Mesendoderm (in vitro differentiated cells): ENCODE results near the gene NCOA1.

ENCODE experiments used
- DNase-seq: peaks from one replicate; pipeline ENCODE4 v3.0.0; 2013
- H2AK5ac ChIP-seq: 2 replicates; pipeline ENCODE4 v1.6.1; 2013; ENCODE audit warnings: low read length, inconsistent platforms
- H2BK120ac ChIP-seq: 2 replicates; pipeline ENCODE4 v1.6.1; 2013; ENCODE audit warnings: low read depth, mild to moderate bottlenecking, low read length, moderate library complexity, mixed read lengths
- H2BK15ac ChIP-seq: replicated peaks from 2 replicates; pipeline ENCODE4 v1.6.1; 2013; ENCODE audit warnings: low read depth, mild to moderate bottlenecking, moderate library complexity
- H2BK5ac ChIP-seq: 2 replicates; pipeline ENCODE4 v1.6.1; 2013; ENCODE audit warnings: low read length, inconsistent platforms
- H3K18ac ChIP-seq: 2 replicates; pipeline ENCODE4 v1.6.1; 2013; ENCODE audit warnings: mild to moderate bottlenecking, low read length, mixed read lengths
- H3K23ac ChIP-seq: one replicate; pipeline ENCODE4 v1.6.1; 2013; ENCODE audit warnings: low read length
- H3K27ac ChIP-seq: 2 replicates; pipeline ENCODE4 v1.5.1; 2013; ENCODE audit warnings: low read depth, mild to moderate bottlenecking, inconsistent platforms, low read length, moderate library complexity
- H3K27me3 ChIP-seq: 2 replicates; pipeline ENCODE4 v1.6.1; 2013; ENCODE audit warnings: low read length, control low read depth, mild to moderate bottlenecking, inconsistent platforms; ENCODE audit not compliant: insufficient read depth, poor library complexity
- H3K36me3 ChIP-seq: 2 replicates; pipeline ENCODE4 v1.6.1; 2013; ENCODE audit warnings: low read length, inconsistent platforms; ENCODE audit not compliant: control insufficient read depth, insufficient read depth
- H3K4ac ChIP-seq: one replicate; pipeline ENCODE4 v1.6.1; 2013; ENCODE audit warnings: low read depth, mild to moderate bottlenecking, low read length, moderate library complexity
- H3K4me1 ChIP-seq: 2 replicates; pipeline ENCODE4 v1.6.1; 2013; ENCODE audit warnings: low read depth, low read length, inconsistent platforms; ENCODE audit not compliant: control insufficient read depth
- H3K4me2 ChIP-seq: 2 replicates; pipeline ENCODE4 v1.6.1; 2013; ENCODE audit warnings: low read length
- H3K4me3 ChIP-seq: 2 replicates; pipeline ENCODE4 v1.5.1; 2013; ENCODE audit warnings: mild to moderate bottlenecking, low read length
- H3K56ac ChIP-seq: one replicate; pipeline ENCODE4 v1.6.1; 2013; ENCODE audit warnings: low read length
- H3K79me1 ChIP-seq: 2 replicates; pipeline ENCODE4 v1.6.1; 2013; ENCODE audit warnings: low read length, inconsistent platforms
- H3K79me2 ChIP-seq: 2 replicates; pipeline ENCODE4 v1.6.1; 2013; ENCODE audit warnings: mild to moderate bottlenecking, low read length; ENCODE audit not compliant: control insufficient read depth, insufficient read depth
- H3K9ac ChIP-seq: 2 replicates; pipeline ENCODE4 v1.6.1; 2013; ENCODE audit warnings: low read length, inconsistent platforms
- H4K5ac ChIP-seq: one replicate; pipeline ENCODE4 v1.6.1; 2013; ENCODE audit warnings: low read length
- H4K8ac ChIP-seq: one replicate; pipeline ENCODE4 v1.6.1; 2013; ENCODE audit warnings: low read depth, mild to moderate bottlenecking, control low read depth, low read length, moderate library complexity
- WGBS: extraction: QIAGEN DNeasy Blood & Tissue Kit; methylation state at CpG from one replicate; pipeline ENCODE4 v1.1.7; 2013; ENCODE audit warnings: low lambda C conversion rate, missing lambda C conversion rate; ENCODE audit not compliant: insufficient coverage; ENCODE audit errors: extremely low coverage; 5-methylcytosine and 5-hydroxymethylcytosine counted together

The NCOA1 gene

DNA sequence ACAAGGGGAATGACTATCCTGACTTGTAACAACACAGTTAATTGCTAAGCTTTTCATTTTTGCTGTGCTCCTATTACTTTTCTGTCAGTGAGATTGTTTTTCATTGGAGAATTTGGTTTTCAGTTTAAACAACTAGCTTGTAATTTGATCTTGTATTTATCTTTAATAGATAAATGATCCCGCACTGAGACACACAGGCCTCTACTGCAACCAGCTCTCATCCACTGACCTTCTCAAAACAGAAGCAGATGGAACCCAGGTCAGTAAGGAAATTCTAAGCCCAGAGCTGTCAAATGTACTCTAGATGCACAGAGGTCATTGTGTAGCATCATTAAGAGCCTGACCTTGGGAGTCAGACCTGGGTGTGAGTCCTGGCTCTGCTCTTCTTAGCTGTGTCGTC lies 271.5 kb downstream of the NCOA1 start:
- H3K9ac ChIP-seq, result no peak overlapping the region
- DNase-seq, result no peak
- no peak overlapping the region for H3K18ac ChIP-seq
- H4K8ac ChIP-seq, result no peak overlapping the region
- no peaks in the 10 kb centered on the region for H3K27me3 ChIP-seq
- no peaks in the 10 kb centered on the region for H3K4me1 ChIP-seq
- H3K4ac ChIP-seq, result no peak overlapping the region
- WGBS, result no CpG with 5 or more reads among the region's 2 CpGs
- H3K27ac ChIP-seq, result no peak overlapping the region
- no peak overlapping the region for H2AK5ac ChIP-seq
- H4K5ac ChIP-seq, result no peak overlapping the region
- no peak overlapping the region for H2BK5ac ChIP-seq
- H2BK15ac ChIP-seq, result no peak overlapping the region
- H3K4me3 ChIP-seq, result no peak overlapping the region
- H3K36me3 ChIP-seq, result no peaks in the 10 kb centered on the region
- H3K4me2 ChIP-seq, result no peak overlapping the region
- no peak overlapping the region for H2BK120ac ChIP-seq
- H3K79me1 ChIP-seq, result no peaks in the 10 kb centered on the region
- no peaks in the 10 kb centered on the region for H3K79me2 ChIP-seq
- no peak overlapping the region for H3K23ac ChIP-seq
- H3K56ac ChIP-seq, result no peak overlapping the region

DNA sequence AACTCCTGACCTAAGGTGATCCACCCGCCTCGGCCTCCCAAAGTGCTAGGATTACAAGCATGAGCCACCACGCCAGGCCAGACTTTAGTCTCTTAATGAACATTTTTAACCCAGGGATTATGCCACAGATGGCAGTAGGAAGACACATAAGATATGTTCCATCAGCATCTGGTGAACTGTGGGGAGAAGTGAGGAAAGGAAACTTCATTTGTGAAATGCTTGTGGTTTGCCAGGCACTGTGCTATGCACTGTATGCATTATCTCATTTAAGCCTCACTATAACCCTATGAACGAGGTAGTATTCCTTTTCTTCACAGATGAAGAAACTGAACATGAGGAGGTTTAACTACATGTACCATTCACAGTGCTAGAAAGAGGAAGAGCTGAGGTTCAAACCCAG lies 272.8 kb downstream of the NCOA1 start:
- H3K4me2 ChIP-seq, result no peak overlapping the region
- no peak overlapping the region for H3K56ac ChIP-seq
- H2BK120ac ChIP-seq, result no peak overlapping the region
- H3K27ac ChIP-seq, result no peak overlapping the region
- H3K27me3 ChIP-seq, result no peaks in the 10 kb centered on the region
- H3K79me2 ChIP-seq, result no peaks in the 10 kb centered on the region
- H3K79me1 ChIP-seq, result no peaks in the 10 kb centered on the region
- WGBS, result no CpG with 5 or more reads among the region's 4 CpGs
- no peak overlapping the region for H3K18ac ChIP-seq
- H3K4me3 ChIP-seq, result no peak overlapping the region
- no peak overlapping the region for H3K9ac ChIP-seq
- no peak overlapping the region for H3K4ac ChIP-seq
- H4K8ac ChIP-seq, result no peak overlapping the region
- H4K5ac ChIP-seq, result no peak overlapping the region
- no peak overlapping the region for H2BK15ac ChIP-seq
- no peaks in the 10 kb centered on the region for H3K36me3 ChIP-seq
- no peak overlapping the region for H2BK5ac ChIP-seq
- H3K23ac ChIP-seq, result no peak overlapping the region
- no peak overlapping the region for H2AK5ac ChIP-seq
- H3K4me1 ChIP-seq, result no peaks in the 10 kb centered on the region
- DNase-seq, result no peak

DNA sequence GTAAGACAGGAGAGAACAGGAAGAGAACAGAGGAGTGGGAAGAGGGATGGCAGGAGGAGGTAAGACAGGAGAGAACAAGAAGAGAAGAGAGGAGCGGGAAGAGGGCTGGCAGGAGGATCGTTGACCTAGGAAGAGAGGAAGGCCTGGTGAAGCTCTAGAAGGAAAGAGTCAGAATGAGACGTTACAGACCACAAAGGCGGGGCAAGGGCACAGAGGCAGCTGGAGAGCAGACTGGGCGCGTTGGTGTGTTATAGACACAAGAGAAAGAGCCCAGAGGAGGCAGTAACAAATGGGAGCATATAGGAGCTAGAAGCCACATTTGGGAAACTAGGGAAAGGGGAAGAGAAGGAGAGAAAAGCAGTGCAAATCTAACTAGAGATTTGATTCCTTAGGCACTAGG lies 275.6 kb downstream of the NCOA1 start:
- no peak for DNase-seq
- Histone ChIP-seq H3K79me2 (no peaks in the 10 kb centered on the region), H3K56ac (no peak overlapping the region), H2BK120ac (no peak overlapping the region), H3K23ac (no peak overlapping the region), H3K18ac (no peak overlapping the region), H2AK5ac (no peak overlapping the region), H3K27me3 (no peaks in the 10 kb centered on the region), H4K5ac (no peak overlapping the region), H3K4me1 (peaks cover 1% of the 10 kb centered on the region), H2BK15ac (no peak overlapping the region), H3K9ac (no peak overlapping the region), H3K4ac (no peak overlapping the region), H2BK5ac (no peak overlapping the region), H3K79me1 (no peaks in the 10 kb centered on the region), H3K4me3 (no peak overlapping the region), H3K27ac (no peak overlapping the region), H3K36me3 (no peaks in the 10 kb centered on the region), H4K8ac (no peak overlapping the region), H3K4me2 (no peak overlapping the region)
- no CpG with 5 or more reads among the region's 6 CpGs for WGBS

DNA sequence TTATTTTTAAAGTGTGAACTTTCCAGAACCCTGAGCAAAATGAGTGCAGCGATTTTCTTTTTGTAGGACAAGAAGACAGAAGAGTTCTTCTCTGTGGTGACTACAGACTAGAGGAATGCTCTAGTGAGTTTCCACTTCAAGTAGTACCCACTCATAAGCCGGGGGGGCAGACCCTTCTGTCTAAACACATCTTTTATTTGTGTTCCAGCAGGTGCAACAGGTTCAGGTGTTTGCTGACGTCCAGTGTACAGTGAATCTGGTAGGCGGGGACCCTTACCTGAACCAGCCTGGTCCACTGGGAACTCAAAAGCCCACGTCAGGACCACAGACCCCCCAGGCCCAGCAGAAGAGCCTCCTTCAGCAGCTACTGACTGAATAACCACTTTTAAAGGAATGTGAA lies 277.0 kb downstream of the NCOA1 start:
- H4K8ac ChIP-seq, result no peak overlapping the region
- DNase-seq, result no peak
- H2BK15ac ChIP-seq, result no peak overlapping the region
- peaks cover 2% of the 10 kb centered on the region for H3K4me1 ChIP-seq
- no peak overlapping the region for H3K4ac ChIP-seq
- H3K79me1 ChIP-seq, result no peaks in the 10 kb centered on the region
- no peak overlapping the region for H3K56ac ChIP-seq
- H3K4me3 ChIP-seq, result no peak overlapping the region
- no peak overlapping the region for H4K5ac ChIP-seq
- no peak overlapping the region for H2AK5ac ChIP-seq
- no peaks in the 10 kb centered on the region for H3K27me3 ChIP-seq
- no peak overlapping the region for H3K9ac ChIP-seq
- no peaks in the 10 kb centered on the region for H3K36me3 ChIP-seq
- no peak overlapping the region for H2BK120ac ChIP-seq
- no peaks in the 10 kb centered on the region for H3K79me2 ChIP-seq
- no peak overlapping the region for H3K4me2 ChIP-seq
- H3K18ac ChIP-seq, result no peak overlapping the region
- no peak overlapping the region for H3K23ac ChIP-seq
- no peak overlapping the region for H3K27ac ChIP-seq
- no CpG with 5 or more reads among the region's 5 CpGs for WGBS
- no peak overlapping the region for H2BK5ac ChIP-seq

DNA sequence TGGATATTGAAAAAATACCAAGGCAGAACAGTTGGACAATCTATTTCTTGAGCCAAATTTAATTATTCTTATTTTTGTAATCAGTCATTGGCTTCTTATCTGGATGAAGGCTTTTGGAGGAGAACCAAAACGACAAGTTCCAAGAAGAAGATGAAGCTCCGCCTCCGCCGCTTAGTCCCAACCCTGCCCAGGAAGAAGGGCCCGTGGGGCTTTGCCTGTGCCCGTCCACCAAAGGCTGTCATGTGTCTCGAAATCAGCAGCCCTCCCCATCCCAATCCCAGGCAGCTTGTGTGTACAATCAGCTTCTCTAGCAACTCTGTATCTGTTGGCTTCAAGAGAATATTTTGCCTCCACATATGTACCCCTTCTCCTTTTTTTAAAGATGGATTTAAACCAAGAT lies 277.5 kb downstream of the NCOA1 start:
- no peak overlapping the region for H4K8ac ChIP-seq
- peaks cover 2% of the 10 kb centered on the region for H3K4me1 ChIP-seq
- no peak overlapping the region for H3K4me2 ChIP-seq
- no peak overlapping the region for H3K23ac ChIP-seq
- no peak overlapping the region for H2AK5ac ChIP-seq
- no peak overlapping the region for H3K18ac ChIP-seq
- H2BK120ac ChIP-seq, result no peak overlapping the region
- no peak overlapping the region for H2BK15ac ChIP-seq
- H3K79me1 ChIP-seq, result no peaks in the 10 kb centered on the region
- no peaks in the 10 kb centered on the region for H3K79me2 ChIP-seq
- H4K5ac ChIP-seq, result no peak overlapping the region
- H3K27ac ChIP-seq, result no peak overlapping the region
- no peak overlapping the region for H3K56ac ChIP-seq
- H3K36me3 ChIP-seq, result no peaks in the 10 kb centered on the region
- H3K4me3 ChIP-seq, result no peak overlapping the region
- no CpG with 5 or more reads among the region's 7 CpGs for WGBS
- no peak overlapping the region for H2BK5ac ChIP-seq
- H3K9ac ChIP-seq, result no peak overlapping the region
- H3K4ac ChIP-seq, result no peak overlapping the region
- H3K27me3 ChIP-seq, result no peaks in the 10 kb centered on the region
- no peak for DNase-seq

DNA sequence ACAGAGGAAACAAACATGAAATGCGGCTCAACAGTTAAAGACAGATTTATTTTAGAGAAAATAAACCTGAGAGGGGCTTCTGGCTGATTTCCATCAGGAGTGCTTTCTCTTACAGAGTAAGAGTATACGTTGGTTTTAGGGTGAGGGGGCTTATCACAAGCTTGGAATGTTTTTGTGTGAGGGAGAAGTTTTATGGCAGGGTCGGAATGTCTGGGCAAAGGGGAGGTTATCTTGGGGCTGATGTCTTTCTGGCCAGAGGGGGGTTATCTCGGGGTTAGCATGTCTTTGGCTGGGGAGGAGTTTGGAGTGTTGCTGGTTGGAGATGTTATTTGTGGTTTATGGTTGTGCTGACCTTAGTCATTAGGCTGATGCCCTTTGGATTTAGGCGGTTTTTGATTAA lies 280.0 kb downstream of the NCOA1 start:
- Histone ChIP-seq H3K79me2 (no peaks in the 10 kb centered on the region), H4K8ac (no peak overlapping the region), H3K4ac (no peak overlapping the region), H3K4me3 (no peak overlapping the region), H3K9ac (no peak overlapping the region), H4K5ac (no peak overlapping the region), H2BK120ac (no peak overlapping the region), H2AK5ac (no peak overlapping the region), H2BK5ac (no peak overlapping the region), H3K4me1 (peaks cover 2% of the 10 kb centered on the region), H3K18ac (no peak overlapping the region), H2BK15ac (no peak overlapping the region), H3K27me3 (no peaks in the 10 kb centered on the region), H3K36me3 (no peaks in the 10 kb centered on the region), H3K79me1 (no peaks in the 10 kb centered on the region), H3K23ac (no peak overlapping the region), H3K4me2 (no peak overlapping the region), H3K27ac (no peak overlapping the region), H3K56ac (no peak overlapping the region)
- no CpG with 5 or more reads among the region's 5 CpGs for WGBS
- DNase-seq, result peak; percentile 60
